Loucy (cell line): Measurements from ENCODE around the gene SYNGR1.

Experiments used
- H2AFZ ChIP-seq: fragments of 200-600 bp; sonication (generic); 2 replicates; pipeline ENCODE4 v1.6.0; 2016; ENCODE audit warnings: antibody characterized with exemption, mild to moderate bottlenecking, low read length, moderate library complexity
- H3F3A ChIP-seq: fragments of 200-600 bp; 2 replicates; pipeline ENCODE4 v1.6.0; 2016; ENCODE audit warnings: antibody characterized with exemption, low read depth, mild to moderate bottlenecking
- H3K27me3 ChIP-seq: fragments of 200-600 bp; sonication (generic); 2 replicates; pipeline ENCODE4 v1.6.1; 2014; ENCODE audit warnings: low read length, mild to moderate bottlenecking; ENCODE audit not compliant: insufficient read depth, poor library complexity, severe bottlenecking
- H3K36me3 ChIP-seq: fragments of 200-600 bp; sonication (generic); 2 replicates; pipeline ENCODE4 v1.6.1; 2016; ENCODE audit warnings: low read length; ENCODE audit not compliant: insufficient read depth
- H3K4me1 ChIP-seq: fragments of 200-600 bp; sonication (generic); 2 replicates; pipeline ENCODE4 v1.5.1; 2014; ENCODE audit warnings: low read length, mild to moderate bottlenecking; ENCODE audit not compliant: insufficient read depth, poor library complexity, severe bottlenecking
- H3K4me2 ChIP-seq: fragments of 200-600 bp; sonication (generic); 2 replicates; pipeline ENCODE4 v1.6.0; 2014; ENCODE audit warnings: antibody characterized with exemption, low read length, low read depth, mild to moderate bottlenecking; ENCODE audit not compliant: poor library complexity, severe bottlenecking
- H3K4me3 ChIP-seq: fragments of 200-600 bp; sonication (generic); 2 replicates; pipeline ENCODE4 v1.5.1; 2014; ENCODE audit warnings: low read length, mild to moderate bottlenecking, mixed read lengths; ENCODE audit not compliant: poor library complexity, severe bottlenecking
- H3K79me2 ChIP-seq: fragments of 200-600 bp; sonication (generic); 2 replicates; pipeline ENCODE4 v1.6.1; 2014; ENCODE audit warnings: low read length; ENCODE audit not compliant: insufficient read depth
- H3K9ac ChIP-seq: fragments of 200-600 bp; sonication (generic); 2 replicates; pipeline ENCODE4 v1.6.0; 2014; ENCODE audit warnings: mild to moderate bottlenecking, low read depth, low read length, moderate library complexity; ENCODE audit not compliant: poor library complexity, severe bottlenecking
- H3K9me2 ChIP-seq: fragments of 200-600 bp; sonication (generic); replicated peaks from 2 replicates; pipeline ENCODE4 v1.6.1; 2016; ENCODE audit warnings: low read depth, low read length, mixed read lengths
- H3K9me3 ChIP-seq: fragments of 200-600 bp; sonication (generic); 2 replicates; pipeline ENCODE4 v1.6.1; 2014; ENCODE audit warnings: mild to moderate bottlenecking, antibody characterized with exemption, low read length, low read depth; ENCODE audit not compliant: insufficient read depth
- H4K20me1 ChIP-seq: fragments of 200-600 bp; sonication (generic); 2 replicates; pipeline ENCODE4 v1.6.0; 2014; ENCODE audit warnings: antibody characterized with exemption, low read length, mild to moderate bottlenecking; ENCODE audit not compliant: insufficient read depth, poor library complexity, severe bottlenecking
- CTCF ChIP-seq: fragments of 200-600 bp; sonication (generic); conservative IDR thresholded peaks from 2 replicates; pipeline ENCODE4 v1.5.1; 2014; ENCODE audit warnings: mild to moderate bottlenecking, antibody characterized with exemption, low read length
- EZH2phosphoT487 ChIP-seq: fragments of 200-600 bp; IDR thresholded peaks from 2 replicates; pipeline ENCODE4 v1.6.1; 2018; ENCODE audit warnings: antibody characterized with exemption, mild to moderate bottlenecking, moderate library complexity, borderline replicate concordance

The SYNGR1 gene

DNA sequence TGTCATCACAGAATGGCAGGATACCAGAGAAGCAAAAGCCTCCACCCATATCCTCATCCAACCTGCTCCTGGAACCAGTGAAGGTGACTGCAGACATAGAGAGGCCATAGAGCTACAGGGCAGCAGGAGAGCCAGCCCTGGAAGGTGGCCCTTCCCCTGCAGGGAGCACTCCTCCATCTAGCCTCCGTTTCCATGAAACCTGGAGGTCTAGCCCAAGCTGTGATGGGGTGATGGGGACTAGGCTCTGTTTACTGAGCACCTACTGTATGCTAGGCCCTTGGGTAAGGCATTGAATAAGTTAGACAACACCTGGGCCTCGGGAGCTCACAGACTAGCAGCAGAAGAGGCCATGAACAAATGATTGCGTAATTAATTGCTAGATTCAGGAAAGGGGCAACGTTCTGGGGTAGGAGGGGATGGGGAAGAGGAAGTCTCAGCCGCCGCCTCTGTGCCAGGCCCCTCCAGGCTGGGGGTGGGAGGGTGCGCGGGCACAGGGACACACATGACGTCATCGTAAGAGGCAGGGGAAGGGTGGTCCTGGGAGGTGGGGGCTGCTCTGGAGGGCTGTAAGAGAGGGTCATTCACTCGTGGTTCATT lies 784 bp upstream of the SYNGR1 start:
- peak overlapping the region; percentile 88 for H3K4me3 ChIP-seq
- no peaks in the 10 kb centered on the region for H3K27me3 ChIP-seq
- H3F3A ChIP-seq, result peaks cover 5% of the 10 kb centered on the region; the same call in 1 of the 2 replicates
- H3K4me2 ChIP-seq, result peak overlapping the region; percentile 89
- H2AFZ ChIP-seq, result peak overlapping the region; percentile 95
- no peaks in the 10 kb centered on the region for H3K36me3 ChIP-seq
- H3K4me1 ChIP-seq, result peaks cover 41% of the 10 kb centered on the region
- no peaks in the 10 kb centered on the region for H3K9me3 ChIP-seq
- peaks cover 6% of the 10 kb centered on the region for H4K20me1 ChIP-seq
- H3K79me2 ChIP-seq, result peaks cover 27% of the 10 kb centered on the region
- TF ChIP-seq EZH2phosphoT487 (no peak), CTCF (no peak)
- H3K9me2 ChIP-seq, result no peaks in the 10 kb centered on the region
- H3K9ac ChIP-seq, result peak overlapping the region; percentile 75

GRCh38 chr22:39349506-39349966 lies 255 bp upstream of the SYNGR1 start:
- H3K4me1 ChIP-seq, result peaks cover 41% of the 10 kb centered on the region
- no peaks in the 10 kb centered on the region for H3K27me3 ChIP-seq
- peaks cover 6% of the 10 kb centered on the region for H4K20me1 ChIP-seq
- H3K4me3 ChIP-seq, result peak overlapping the region; percentile 88
- H2AFZ ChIP-seq, result peak overlapping the region; percentile 95
- H3K79me2 ChIP-seq, result peaks cover 31% of the 10 kb centered on the region
- H3F3A ChIP-seq, result peaks cover 5% of the 10 kb centered on the region; the same call in 1 of the 2 replicates
- H3K9ac ChIP-seq, result peak overlapping the region; percentile 75
- no peaks in the 10 kb centered on the region for H3K9me3 ChIP-seq
- no peaks in the 10 kb centered on the region for H3K9me2 ChIP-seq
- TF ChIP-seq CTCF (no peak), EZH2phosphoT487 (no peak)
- H3K4me2 ChIP-seq, result peak overlapping the region; percentile 89
- no peaks in the 10 kb centered on the region for H3K36me3 ChIP-seq

- Histone ChIP-seq H3K4me2 (peak overlapping the region; percentile 93), H3K4me3 (peak overlapping the region; percentile 88), H3K27me3 (no peaks in the 10 kb centered on the region), H3K9me2 (no peaks in the 10 kb centered on the region), H3K9ac (peak overlapping the region; percentile 84), H3K4me1 (peaks cover 41% of the 10 kb centered on the region), H3K79me2 (peaks cover 34% of the 10 kb centered on the region), H4K20me1 (peaks cover 6% of the 10 kb centered on the region), H3K9me3 (no peaks in the 10 kb centered on the region), H2AFZ (peak overlapping the region; percentile 7), H3K36me3 (no peaks in the 10 kb centered on the region), H3F3A (peaks cover 5% of the 10 kb centered on the region; the same call in 1 of the 2 replicates)
- no peak for TF ChIP-seq CTCF
- TF ChIP-seq EZH2phosphoT487, result no peak
Measured at GRCh38 chr22:39350757-39351688, 1.2 kb downstream of the SYNGR1 start.
